ENCODE results near the gene ENTPD8.

GRCh38 chr9:137430723-137431415 lies 10.3 kb downstream of the ENTPD8 start:
- TF ChIP-seq CTCF (conservative IDR thresholded peaks at IDR 0.05 in 1 of 2, IDR thresholded peaks at IDR 0.05 in 1 of 2; ENCODE audit: extremely low read depth in 1 of 2, insufficient read depth in 1 of 2, low read depth in 1 of 2, low read length in 2 of 2): no peak
- no peak for TF ChIP-seq EZH2 (IDR thresholded peaks at IDR 0.05; ENCODE audit: borderline replicate concordance, low read length)
